K562 (cell line): Measurements from ENCODE around the gene C10orf105. TPM values are rescaled to one million over a fixed set of nuclear protein-coding genes. Genes with fewer than 3 reads are reported as not detected.

Experiments used
- BCOR ChIP-seq: fragments of 450-650 bp; IDR thresholded peaks from 2 replicates; pipeline ENCODE4 v1.6.1; 2016
- BHLHE40 ChIP-seq: IDR thresholded peaks from 2 replicates; pipeline ENCODE4 v1.6.1; 2011; ENCODE audit warnings: low read length, improper control_type of control experiment
- C11orf30 ChIP-seq: fragments of 450-650 bp; IDR thresholded peaks from 2 replicates; pipeline ENCODE4 v1.6.1; 2016; ENCODE audit warnings: low read depth, mild to moderate bottlenecking
- ID3 ChIP-seq, 2 experiments: fragments of 250-450 bp in 1 of 2; fragments of 450-650 bp in 1 of 2; sonication (Bioruptor Pico) in 1 of 2; IDR thresholded peaks; 2 replicates each; pipeline versions ENCODE4 v1.6.1 to v1.8.0; 2016 to 2021; ENCODE audit warnings: mild to moderate bottlenecking in 2 of 2, moderate library complexity in 2 of 2, missing compliant biosample characterization in 1 of 2, missing genetic modification characterization in 1 of 2
- MAZ ChIP-seq, 2 experiments: fragments of 450-650 bp in 1 of 2; sonication (generic) in 1 of 2; formaldehyde crosslinking; IDR thresholded peaks in 1 of 2; conservative IDR thresholded peaks in 1 of 2; 2 replicates each; pipeline versions ENCODE4 v1.4.0 to v1.5.0; 2020; ENCODE audit warnings: mild to moderate bottlenecking in 1 of 2, missing genetic modification reagents in 1 of 2
- NFIX ChIP-seq: fragments of 250-450 bp; sonication (Bioruptor Pico); IDR thresholded peaks from 2 replicates; pipeline ENCODE4 v1.4.0; 2020; ENCODE audit warnings: low read depth, mild to moderate bottlenecking, moderate library complexity
- PHF21A ChIP-seq: fragments of 450-650 bp; IDR thresholded peaks from 2 replicates; pipeline ENCODE4 v1.6.1; 2017; ENCODE audit warnings: low read depth, borderline replicate concordance
- POLR2H ChIP-seq: IDR thresholded peaks from 2 replicates; pipeline ENCODE4 v1.6.1; 2016; ENCODE audit warnings: missing genetic modification characterization, low read depth, mild to moderate bottlenecking, control low read depth, missing compliant biosample characterization, moderate library complexity
- RBM22 ChIP-seq: fragments of 200-400 bp; formaldehyde crosslinking; IDR thresholded peaks from 2 replicates; pipeline ENCODE4 v1.6.1; 2018; ENCODE audit warnings: low read length, low read depth; ENCODE audit not compliant: poor library complexity, severe bottlenecking
- RNF2 ChIP-seq: sonication (generic); IDR thresholded peaks from 2 replicates; pipeline ENCODE4 v1.6.1; 2016
- SNAPC5 ChIP-seq: fragments of 250-450 bp; sonication (Bioruptor Pico); IDR thresholded peaks from 2 replicates; pipeline ENCODE4 v1.8.0; 2021; ENCODE audit warnings: moderate library complexity, mild to moderate bottlenecking, inconsistent platforms
- SNRNP70 ChIP-seq: fragments of 200-400 bp; formaldehyde crosslinking; optimal IDR thresholded peaks from 2 replicates; pipeline ENCODE3; 2017; ENCODE audit warnings: low read depth, low read length
- SP1 ChIP-seq: sonication (generic); formaldehyde crosslinking; IDR thresholded peaks from 2 replicates; pipeline ENCODE4 v1.8.1; 2022; ENCODE audit warnings: mild to moderate bottlenecking, missing genetic modification reagents
- TBL1XR1 ChIP-seq, 2 experiments: IDR thresholded peaks; 2 replicates each; pipeline ENCODE4 v1.6.1; 2012; ENCODE audit warnings: improper control_type of control experiment in 2 of 2, low read length in 2 of 2, mild to moderate bottlenecking in 1 of 2
- ZBTB49 ChIP-seq: sonication (generic); formaldehyde crosslinking; IDR thresholded peaks from 2 replicates; pipeline ENCODE4 v1.8.0; 2022; ENCODE audit warnings: missing genetic modification reagents, mild to moderate bottlenecking, borderline replicate concordance
- ZNF140 ChIP-seq: fragments of 250-450 bp; sonication (Bioruptor Pico); IDR thresholded peaks from 2 replicates; pipeline ENCODE4 v1.8.0; 2021; ENCODE audit warnings: moderate library complexity, mild to moderate bottlenecking, inconsistent platforms
- ZNF184 ChIP-seq: sonication (generic); formaldehyde crosslinking; IDR thresholded peaks from 2 replicates; pipeline ENCODE4 v1.5.0; 2020; ENCODE audit warnings: missing genetic modification reagents
- ZNF24 ChIP-seq: fragments of 450-650 bp; IDR thresholded peaks from 2 replicates; pipeline ENCODE4 v1.6.1; 2016
- ZNF79 ChIP-seq: fragments of 250-450 bp; sonication (Bioruptor Pico); IDR thresholded peaks from 2 replicates; pipeline ENCODE4 v1.4.0; 2020; ENCODE audit warnings: low read depth, mild to moderate bottlenecking, moderate library complexity
- polyA plus RNA-seq, 8 experiments: library from polyadenylated mRNA; depleted of rRNA in 4 of 8; stranded (reverse) in 5 of 8; unstranded in 3 of 8; fragments of >200 nt; fragmentation: Nextera tagmentation in 2 of 8; fragmentation: Illumina TruSeq in 1 of 8; extraction: Ambion mirVana in 2 of 8; extraction: Trizol in 1 of 8; gene quantifications; 2 replicates each; pipeline versions ENCODE4 v1.2.1 to v1.2.3, GENCODE V29; 2011 to 2014; ENCODE audit warnings: inconsistent platforms in 1 of 8, missing spikeins in 1 of 8
- total RNA-seq, 7 experiments: library from RNA; depleted of rRNA in 6 of 7; stranded (reverse); fragments of >200 nt in 6 of 7; fragmentation: Illumina TruSeq in 2 of 7; extraction: Trizol in 2 of 7; gene quantifications; 2 replicates each; pipeline versions ENCODE4 v1.2.1 to v1.2.3, GENCODE V29; 2011 to 2021; ENCODE audit warnings: low replicate concordance in 1 of 7
- TF ChIP-seq, protein P1 (sequence below): fragments of 450-650 bp; IDR thresholded peaks from 2 replicates; pipeline ENCODE4 v1.6.1; 2016
- TF ChIP-seq, protein P2 (sequence below), 2 experiments: fragments of 450-650 bp; IDR thresholded peaks; 2 replicates each; pipeline ENCODE4 v1.6.1; 2018; ENCODE audit warnings: mild to moderate bottlenecking in 2 of 2, low read depth in 1 of 2; ENCODE audit not compliant: partially characterized antibody in 2 of 2

Gene C10orf105
- total and polyA plus RNA-seq, 9 of the 15 experiments (the other 6 are each of a cell fraction or from before 2014, with no cell fraction given), result 0.03 to 0.25 (median 0.04) TPM; not detected in 3

DNA sequence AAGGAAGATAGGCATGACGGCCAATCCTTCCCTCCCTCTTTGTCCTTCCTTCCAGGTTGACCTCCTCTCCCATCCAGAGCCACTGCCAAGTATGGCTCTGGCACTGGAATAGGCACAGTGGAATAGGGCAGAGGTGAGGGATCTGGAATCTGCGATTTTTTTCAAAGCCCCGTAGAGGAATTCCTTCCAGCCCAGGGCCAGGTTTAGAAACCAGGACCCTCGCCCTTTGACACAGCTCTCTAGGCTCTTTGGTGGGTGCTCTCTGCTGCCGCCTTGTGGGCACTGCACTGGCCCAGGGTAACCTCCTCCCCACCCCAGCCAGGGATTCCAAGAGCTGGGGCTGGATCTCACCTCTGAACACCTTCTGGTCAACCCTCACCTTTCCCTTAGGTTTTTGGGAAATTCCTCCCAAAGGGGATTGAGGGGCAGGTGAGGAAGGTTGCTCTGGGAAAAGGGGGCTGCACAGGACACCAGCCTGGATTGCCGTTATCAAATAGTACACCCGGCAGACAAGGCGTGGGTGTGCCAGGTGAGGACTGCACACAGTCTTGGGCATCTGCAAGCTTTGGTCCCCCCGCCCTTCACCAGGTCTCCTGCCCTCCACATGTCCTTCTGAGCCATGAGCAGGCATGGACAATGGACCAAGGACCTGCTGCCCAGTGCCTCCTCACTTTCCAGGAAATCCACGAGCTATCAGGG, 22.8 kb downstream of the C10orf105 start (continued):
- TF ChIP-seq, protein P1, sequence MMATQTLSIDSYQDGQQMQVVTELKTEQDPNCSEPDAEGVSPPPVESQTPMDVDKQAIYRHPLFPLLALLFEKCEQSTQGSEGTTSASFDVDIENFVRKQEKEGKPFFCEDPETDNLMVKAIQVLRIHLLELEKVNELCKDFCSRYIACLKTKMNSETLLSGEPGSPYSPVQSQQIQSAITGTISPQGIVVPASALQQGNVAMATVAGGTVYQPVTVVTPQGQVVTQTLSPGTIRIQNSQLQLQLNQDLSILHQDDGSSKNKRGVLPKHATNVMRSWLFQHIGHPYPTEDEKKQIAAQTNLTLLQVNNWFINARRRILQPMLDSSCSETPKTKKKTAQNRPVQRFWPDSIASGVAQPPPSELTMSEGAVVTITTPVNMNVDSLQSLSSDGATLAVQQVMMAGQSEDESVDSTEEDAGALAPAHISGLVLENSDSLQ, result no peak
- TF ChIP-seq, protein P2, sequence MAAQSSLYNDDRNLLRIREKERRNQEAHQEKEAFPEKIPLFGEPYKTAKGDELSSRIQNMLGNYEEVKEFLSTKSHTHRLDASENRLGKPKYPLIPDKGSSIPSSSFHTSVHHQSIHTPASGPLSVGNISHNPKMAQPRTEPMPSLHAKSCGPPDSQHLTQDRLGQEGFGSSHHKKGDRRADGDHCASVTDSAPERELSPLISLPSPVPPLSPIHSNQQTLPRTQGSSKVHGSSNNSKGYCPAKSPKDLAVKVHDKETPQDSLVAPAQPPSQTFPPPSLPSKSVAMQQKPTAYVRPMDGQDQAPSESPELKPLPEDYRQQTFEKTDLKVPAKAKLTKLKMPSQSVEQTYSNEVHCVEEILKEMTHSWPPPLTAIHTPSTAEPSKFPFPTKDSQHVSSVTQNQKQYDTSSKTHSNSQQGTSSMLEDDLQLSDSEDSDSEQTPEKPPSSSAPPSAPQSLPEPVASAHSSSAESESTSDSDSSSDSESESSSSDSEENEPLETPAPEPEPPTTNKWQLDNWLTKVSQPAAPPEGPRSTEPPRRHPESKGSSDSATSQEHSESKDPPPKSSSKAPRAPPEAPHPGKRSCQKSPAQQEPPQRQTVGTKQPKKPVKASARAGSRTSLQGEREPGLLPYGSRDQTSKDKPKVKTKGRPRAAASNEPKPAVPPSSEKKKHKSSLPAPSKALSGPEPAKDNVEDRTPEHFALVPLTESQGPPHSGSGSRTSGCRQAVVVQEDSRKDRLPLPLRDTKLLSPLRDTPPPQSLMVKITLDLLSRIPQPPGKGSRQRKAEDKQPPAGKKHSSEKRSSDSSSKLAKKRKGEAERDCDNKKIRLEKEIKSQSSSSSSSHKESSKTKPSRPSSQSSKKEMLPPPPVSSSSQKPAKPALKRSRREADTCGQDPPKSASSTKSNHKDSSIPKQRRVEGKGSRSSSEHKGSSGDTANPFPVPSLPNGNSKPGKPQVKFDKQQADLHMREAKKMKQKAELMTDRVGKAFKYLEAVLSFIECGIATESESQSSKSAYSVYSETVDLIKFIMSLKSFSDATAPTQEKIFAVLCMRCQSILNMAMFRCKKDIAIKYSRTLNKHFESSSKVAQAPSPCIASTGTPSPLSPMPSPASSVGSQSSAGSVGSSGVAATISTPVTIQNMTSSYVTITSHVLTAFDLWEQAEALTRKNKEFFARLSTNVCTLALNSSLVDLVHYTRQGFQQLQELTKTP (IDR thresholded peaks at IDR 0.05; ENCODE audit: low read depth in 1 of 2, partially characterized antibody in 2 of 2), result no peak
- TF ChIP-seq TBL1XR1 (IDR thresholded peaks at IDR 0.05; ENCODE audit: low read length in 2 of 2), result no peak
- TF ChIP-seq ZBTB49, result no peak
- TF ChIP-seq BCOR, result no peak
- no peak for TF ChIP-seq ID3 (CRISPR knock-in tag; IDR thresholded peaks at IDR 0.05)
- no peak for TF ChIP-seq ID3 (tag; IDR thresholded peaks at IDR 0.05)
- 0 out of 2 replicates have a peak, but pooled peaks have one; percentile 13 for TF ChIP-seq SP1 (CRISPR knock-in tag)
- TF ChIP-seq ZNF140, result no peak
- TF ChIP-seq PHF21A, result no peak
- TF ChIP-seq ZNF24, result no peak
- no peak for TF ChIP-seq SNRNP70
- TF ChIP-seq BHLHE40, result no peak
- TF ChIP-seq RBM22, result no peak
- TF ChIP-seq MAZ (CRISPR knock-in tag; conservative IDR thresholded peaks at IDR 0.05 in 1 of 2, IDR thresholded peaks at IDR 0.05 in 1 of 2), result peak; percentile 60 to 81; a peak in 3 of 4 replicates
- no peak for TF ChIP-seq ZNF79 (CRISPR knock-in tag)
- no peak for TF ChIP-seq NFIX (CRISPR knock-in tag)
- no peak for TF ChIP-seq ZNF184 (CRISPR knock-in tag)
- TF ChIP-seq SNAPC5 (CRISPR knock-in tag), result no peak
- TF ChIP-seq C11orf30, result no peak
- TF ChIP-seq RNF2, result no peak
- TF ChIP-seq POLR2H (tag), result no peak
